ENCODE results near the gene ZNF618.

- TF ChIP-seq, protein P1, sequence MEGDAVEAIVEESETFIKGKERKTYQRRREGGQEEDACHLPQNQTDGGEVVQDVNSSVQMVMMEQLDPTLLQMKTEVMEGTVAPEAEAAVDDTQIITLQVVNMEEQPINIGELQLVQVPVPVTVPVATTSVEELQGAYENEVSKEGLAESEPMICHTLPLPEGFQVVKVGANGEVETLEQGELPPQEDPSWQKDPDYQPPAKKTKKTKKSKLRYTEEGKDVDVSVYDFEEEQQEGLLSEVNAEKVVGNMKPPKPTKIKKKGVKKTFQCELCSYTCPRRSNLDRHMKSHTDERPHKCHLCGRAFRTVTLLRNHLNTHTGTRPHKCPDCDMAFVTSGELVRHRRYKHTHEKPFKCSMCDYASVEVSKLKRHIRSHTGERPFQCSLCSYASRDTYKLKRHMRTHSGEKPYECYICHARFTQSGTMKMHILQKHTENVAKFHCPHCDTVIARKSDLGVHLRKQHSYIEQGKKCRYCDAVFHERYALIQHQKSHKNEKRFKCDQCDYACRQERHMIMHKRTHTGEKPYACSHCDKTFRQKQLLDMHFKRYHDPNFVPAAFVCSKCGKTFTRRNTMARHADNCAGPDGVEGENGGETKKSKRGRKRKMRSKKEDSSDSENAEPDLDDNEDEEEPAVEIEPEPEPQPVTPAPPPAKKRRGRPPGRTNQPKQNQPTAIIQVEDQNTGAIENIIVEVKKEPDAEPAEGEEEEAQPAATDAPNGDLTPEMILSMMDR (conservative IDR thresholded peaks at IDR 0.05 in 1 of 2, IDR thresholded peaks at IDR 0.05 in 1 of 2; ENCODE audit: extremely low read depth in 1 of 2, insufficient read depth in 1 of 2, low read depth in 1 of 2, low read length in 2 of 2) = no peak
- TF ChIP-seq EZH2 (IDR thresholded peaks at IDR 0.05; ENCODE audit: borderline replicate concordance, low read length) = no peak
Observed at GRCh38 chr9:113888976-113889375, 12.9 kb downstream of the ZNF618 start.

Data from mammary epithelial cell (primary cell).